Stimulated activated CD4-positive, alpha-beta T cell treated with anti-CD3 and anti-CD28 coated beads, Interleukin-4, amount 100 ng/mL, for 48 hours (primary cell): Measurements from ENCODE around the gene KRTAP16-1.

ENCODE experiments used
- DNase-seq, 2 donors: peaks; one replicate each; pipeline ENCODE4 v3.0.0-alpha.2; 2020; ENCODE audit warnings: low read depth in 2 of 2

Gene KRTAP16-1

DNA sequence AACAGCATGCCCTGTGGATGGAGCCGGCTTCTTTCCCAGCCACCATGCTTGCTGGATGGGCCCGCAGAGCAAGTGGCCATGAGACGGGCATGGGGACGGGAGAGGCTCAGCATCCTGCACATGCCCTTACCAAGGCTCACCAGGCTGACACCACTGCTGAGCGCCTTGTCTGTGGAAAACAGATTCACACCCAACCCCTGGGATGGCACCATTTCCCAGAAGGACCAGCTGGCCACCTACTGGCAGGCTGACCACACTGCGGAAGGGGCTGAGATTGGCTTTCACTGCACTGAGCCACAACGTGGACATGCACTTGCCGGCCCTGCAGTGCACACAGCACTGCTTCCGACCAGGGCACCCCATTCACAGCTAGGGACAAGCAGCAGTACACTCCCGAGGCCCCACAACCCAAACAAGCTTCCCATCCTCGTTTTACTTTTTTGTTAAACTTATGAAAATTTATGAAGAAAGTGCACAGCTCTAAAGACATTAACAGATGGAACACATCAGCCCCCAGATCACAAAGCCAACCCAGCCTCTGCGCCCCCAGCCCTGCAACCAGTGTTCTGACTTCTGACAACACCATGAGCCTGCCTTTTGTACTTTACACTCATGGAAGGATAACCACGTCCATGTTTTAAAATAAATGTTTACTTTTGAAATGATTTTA, 20.3 kb upstream of the KRTAP16-1 start:
- DNase-seq, result peak in 1 of 2 donors; percentile 23

- DNase-seq, result no peak
These were observed 19.1 kb upstream of the KRTAP16-1 start for GRCh38 chr17:41328207-41328606.

DNA sequence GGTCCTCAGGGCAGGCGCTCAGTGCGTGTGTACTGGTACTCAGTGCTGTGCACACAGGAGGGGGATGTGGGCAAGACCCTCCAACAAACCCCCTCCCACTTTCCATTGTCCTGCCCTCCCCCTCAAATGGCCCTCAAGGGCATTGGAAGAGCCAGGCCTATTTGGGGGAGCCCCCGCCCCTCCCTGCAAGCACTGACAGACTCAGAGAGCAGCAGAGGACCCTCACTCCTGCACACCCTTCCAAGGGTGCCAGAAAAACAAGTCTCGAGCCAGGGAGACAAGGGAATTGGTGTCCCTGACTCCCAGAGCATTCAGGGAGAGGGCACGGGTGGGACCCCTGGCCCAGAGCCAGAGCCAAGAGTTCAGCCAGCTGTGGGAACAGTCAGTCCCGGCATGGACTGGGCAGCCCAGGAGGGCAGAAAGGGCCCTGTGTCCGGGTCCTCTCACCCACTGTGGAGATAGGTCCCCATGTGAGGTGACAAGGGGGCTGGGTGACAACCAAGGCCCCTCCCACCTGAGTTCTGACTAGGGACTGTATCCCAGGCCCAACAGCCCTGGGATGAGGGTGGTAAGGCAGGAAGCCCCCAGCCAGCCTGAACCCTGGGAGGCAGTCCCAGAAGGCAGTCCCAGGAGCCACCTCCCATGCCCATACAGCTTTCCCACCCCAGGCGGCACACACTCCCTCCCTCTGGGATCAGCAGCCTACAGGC, 18.5 kb upstream of the KRTAP16-1 start:
- no peak for DNase-seq

DNA sequence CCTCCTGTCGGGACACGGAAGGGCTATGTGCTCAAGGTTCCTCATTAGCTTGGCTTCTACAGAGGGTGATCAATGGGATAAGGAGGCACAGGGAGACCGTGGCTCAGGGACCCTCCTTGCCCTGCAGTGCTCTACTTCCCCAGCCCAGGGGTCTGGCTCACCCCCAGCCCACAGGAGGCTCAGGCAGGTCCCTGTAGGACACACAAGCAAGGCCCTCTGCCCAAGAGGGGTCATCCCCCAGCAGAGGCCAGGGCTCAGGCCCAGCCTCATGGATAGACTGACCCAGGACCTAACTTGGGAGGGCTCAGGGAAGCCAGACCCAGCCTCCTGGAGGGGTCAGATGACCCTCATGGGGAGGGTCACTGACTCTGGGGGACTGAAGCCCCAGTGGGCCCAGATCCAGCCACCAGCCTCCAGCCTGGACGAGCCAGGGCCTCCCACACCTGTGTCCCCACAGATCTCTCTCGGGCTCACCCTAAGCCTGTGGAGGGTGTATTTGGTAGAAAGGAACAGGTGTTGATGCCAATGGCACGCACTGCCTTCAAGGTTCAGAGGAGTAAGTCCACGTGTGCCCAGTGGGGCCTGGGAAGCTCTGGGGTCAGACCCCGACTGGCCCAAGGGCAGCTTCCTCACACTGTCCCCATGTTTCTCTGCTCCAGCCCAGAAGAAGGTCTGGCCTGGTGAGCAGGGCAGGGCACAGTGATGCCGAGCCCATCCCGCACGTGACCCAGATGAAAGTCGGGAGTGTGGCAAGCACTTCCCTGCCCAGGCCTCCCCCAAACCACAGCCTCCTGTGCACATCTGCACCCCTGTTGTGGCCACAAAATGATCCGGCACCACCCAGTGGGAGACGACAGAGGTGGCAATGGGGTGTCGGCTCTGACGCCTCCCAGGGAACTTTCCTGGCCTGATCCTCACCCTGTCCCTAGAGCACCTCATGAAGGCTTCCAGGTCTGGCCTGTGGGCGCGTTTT, 17.4 kb upstream of the KRTAP16-1 start:
- DNase-seq, result no peak

DNA sequence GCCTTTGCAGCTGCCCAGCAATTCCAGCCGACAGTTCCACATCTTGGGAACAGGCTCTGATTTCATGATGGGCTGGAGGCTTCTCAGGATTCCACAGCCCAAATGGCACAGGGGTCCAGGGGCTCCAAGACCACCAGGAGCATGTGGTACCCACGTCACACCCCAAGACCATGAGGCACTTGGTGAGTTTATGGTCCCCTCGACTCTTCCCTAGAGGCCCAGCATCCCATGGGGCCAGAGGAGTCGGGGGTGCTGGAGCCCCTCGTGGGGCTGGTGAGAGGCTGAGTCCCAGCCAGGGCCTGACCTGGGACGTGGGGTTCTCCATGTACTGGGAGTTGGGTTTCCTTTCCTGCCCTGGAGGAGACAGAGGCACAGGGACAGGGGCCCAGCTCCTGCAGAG, 16.5 kb upstream of the KRTAP16-1 start:
- no peak for DNase-seq

- no peak for DNase-seq
These were observed 16.0 kb upstream of the KRTAP16-1 start for GRCh38 chr17:41325126-41325525.

GRCh38 chr17:41324180-41325075, 15.3 kb upstream of the KRTAP16-1 start:
- DNase-seq, result no peak

DNA sequence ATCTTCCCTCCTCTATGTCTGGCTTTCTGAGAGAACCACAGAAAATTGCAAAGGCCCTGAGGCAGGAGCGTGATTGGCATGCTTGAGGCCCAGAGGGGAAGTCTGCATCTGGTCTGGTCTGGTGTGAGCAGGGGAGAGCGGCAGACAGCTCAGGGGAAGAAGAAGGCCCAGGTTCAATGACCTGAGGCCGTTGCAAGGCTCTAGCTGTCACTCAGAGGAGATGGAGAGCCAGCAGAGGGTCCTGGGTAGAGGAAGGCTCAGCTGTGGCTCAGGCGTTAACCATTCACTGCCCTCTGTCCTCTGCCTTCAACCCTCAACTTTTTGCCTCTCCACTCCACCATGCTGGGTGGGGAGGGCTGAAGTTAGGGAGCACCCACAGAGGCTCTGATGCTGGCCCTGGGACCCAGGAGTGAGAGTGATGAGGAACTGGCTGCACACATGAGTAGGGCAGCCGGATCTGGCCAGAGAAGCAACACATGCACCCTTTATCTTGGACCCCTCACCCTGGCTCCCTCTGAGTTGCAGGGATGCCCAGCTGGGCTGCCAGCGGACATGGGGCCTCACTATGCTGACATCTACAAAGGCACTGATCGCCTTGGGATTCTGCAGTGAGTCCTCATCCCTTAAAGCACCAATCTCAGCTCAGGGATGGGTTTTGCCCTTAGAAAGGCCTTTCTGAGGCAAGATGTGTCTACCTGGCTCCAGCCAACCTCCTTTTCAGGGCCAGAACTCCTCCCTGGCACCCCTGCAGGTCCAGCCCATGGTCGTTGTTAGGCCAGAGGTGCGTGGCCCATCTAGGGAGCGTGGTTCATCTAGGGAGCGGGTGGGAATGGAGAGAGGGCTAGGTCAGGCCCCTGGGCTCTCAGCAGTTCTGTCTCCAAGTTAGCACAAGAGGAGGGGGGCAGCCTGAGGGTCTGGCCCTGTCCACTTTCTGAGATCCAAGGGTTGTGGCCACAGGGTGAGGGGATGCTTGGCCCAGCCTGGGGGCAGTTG, 14.1 kb upstream of the KRTAP16-1 start:
- DNase-seq, result no peak

DNA sequence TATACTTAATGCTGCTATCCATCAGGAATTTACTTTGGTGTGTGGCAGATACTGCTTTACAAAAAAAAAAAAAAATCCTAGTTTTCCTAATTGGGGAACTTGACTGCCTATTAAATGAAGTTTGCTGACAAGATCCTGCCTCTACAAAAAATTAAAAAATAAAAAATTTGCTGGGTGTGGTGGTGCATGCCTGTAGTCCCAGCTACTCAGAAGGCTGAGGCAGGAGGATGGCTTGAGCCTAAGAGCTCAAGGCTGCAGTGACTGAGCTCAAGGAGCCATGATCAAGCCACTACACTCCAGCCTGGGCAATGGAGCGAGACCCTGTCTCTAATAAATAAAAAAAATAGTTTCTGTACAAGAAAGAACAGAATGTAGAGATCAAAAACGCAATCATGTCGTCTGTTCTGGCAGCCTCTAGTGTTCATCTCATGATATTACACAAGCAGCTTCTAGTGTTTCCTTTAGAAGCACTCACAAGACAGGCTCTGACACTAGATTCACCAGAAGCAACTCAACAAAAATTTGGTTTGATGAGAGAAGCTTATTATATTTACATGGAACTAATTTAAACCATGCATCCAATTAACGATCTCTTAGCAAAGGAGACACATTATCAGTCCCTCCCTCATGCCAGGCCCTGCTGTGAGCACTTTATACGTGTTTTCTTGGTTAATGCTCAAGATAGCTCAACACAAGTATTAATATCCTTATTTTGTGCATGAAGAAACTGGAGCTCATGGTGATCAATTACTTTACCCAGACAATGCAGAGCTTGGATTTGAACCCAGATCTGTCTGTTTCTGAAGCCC, 13.2 kb upstream of the KRTAP16-1 start:
- no peak for DNase-seq

DNA sequence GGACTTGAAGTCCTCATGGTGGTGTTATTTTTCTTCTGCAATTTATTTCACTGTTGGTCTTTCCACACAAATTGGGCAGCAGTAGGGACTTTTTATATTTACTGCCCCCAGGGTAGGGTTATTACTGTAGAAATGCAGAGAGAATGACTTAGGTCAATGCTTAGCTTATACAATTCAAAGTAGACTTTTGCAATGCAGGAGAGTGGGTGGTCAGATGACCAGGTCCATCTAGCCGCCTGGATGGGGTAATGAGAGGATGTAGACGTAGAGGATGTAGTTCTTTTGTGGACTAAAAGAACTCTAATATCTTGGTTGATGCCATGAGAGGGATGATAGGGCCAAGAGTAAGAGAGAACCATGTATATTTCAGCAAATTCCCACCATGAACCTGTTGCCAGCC, 9.1 kb upstream of the KRTAP16-1 start:
- no peak for DNase-seq

DNA sequence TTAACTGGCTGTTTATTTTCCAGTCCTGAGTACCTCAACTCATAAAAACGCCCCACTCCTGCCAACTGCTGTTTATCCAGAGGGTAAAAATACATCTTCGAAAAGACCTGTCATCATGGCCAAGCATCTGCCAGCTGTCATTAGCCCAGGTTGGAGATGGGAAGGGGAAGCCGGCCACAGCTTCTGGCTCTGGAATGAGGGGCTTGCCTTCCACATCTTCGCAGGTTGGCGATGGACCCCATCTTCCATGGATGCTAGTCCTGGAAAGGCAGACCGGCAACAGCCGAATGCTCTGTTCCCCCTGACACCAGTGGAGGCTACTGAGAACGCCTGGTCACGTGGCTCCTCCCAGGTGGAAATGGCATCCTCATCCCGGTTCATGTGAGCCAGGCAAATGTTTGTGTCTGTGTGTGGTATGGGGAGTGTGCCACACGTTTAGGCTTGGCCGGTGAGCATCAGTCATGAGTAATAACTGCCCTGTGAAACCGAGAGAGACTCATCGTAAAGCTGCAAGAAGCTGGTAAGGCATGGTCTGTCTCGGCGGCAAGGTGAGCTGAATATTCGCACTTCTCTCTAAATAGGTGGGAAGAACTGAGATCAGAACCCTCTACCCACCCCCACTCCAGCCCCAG, 6.8 kb upstream of the KRTAP16-1 start:
- no peak for DNase-seq

- no peak for DNase-seq
These were observed 6.2 kb upstream of the KRTAP16-1 start, which contains the start of gene KRTAP17-1 for GRCh38 chr17:41315204-41315794. Gene KRTAP17-1, minus strand, starts transcription at chr17:41315710. Its CDS starts 60 bp downstream, at chr17:41315650.

DNA sequence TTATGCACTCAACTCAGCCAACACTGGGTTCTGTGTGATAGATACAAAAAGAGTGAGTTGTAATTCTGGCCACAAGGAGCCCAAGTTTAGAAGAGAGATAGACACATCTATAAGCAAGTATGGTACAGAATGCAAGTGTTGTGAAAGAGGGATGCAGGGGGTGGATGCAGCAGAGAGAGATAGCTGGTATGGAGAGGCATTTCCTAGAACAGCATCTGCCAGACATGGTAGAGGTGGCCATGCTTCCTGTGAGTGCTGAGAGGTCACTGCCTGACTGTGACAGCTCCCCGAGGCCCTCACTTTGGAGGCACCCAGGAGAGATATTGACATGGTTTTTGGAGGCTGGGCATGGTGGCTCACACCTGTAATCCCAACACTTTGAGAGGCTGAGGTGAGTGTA, 2.0 kb upstream of the KRTAP16-1 start:
- DNase-seq, result no peak

GRCh38 chr17:41308251-41308917, 725 bp downstream of the KRTAP16-1 start:
- DNase-seq, result peak; percentile 21 to 23

DNA sequence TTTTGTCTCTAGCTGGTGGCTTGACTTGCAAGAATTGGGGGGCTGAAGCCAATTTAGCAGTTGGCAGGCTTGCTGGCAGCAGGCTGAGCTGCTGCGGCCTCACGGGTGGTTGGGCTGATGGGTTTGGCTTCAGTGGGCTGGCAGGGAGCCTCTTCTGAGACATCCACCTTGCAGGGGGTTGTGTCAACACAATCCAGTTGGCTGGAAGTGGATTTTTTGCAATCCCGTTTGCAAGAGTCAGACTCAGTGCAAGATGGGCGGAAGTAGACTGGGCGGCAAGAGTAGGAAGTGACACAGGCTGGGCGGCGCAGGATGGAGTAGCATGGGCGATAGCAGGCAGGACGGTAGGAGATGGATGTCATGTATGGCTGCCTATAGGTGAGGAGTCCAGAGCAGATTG, 1.5 kb downstream of the KRTAP16-1 start:
- no peak for DNase-seq

DNA sequence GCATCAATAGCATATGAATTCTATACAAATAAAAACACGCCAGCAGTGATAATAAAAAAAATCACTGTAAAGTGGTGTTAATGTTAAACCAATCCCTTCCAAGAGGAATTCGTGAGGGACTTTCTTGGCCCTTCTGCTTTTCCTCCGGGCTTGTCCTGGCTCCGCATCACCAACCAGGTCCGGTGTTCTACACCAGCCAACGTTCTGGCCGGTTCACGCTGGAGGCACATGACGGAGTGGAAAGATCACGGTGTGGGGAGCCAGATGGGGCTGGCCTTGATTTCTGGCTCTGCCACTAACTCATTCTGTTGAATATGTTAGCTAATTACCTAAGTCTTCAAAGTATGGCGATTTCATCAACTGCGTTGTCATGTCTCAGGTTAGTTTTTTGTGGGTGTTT, 5.0 kb downstream of the KRTAP16-1 start:
- DNase-seq, result no peak

GRCh38 chr17:41302981-41303380, 6.1 kb downstream of the KRTAP16-1 start:
- DNase-seq, result no peak
